Tibial nerve (tissue), 4 donors: ENCODE data around the gene ERBB4. TPM values are rescaled to one million over a fixed set of nuclear protein-coding genes. Genes with fewer than 3 reads are reported as not detected.

Experiments
- DNase-seq, 2 donors: peaks; one replicate each; pipeline ENCODE4 v3.0.0-alpha.2; 2019; ENCODE audit warnings: low spot score in 2 of 2
- H3K27ac ChIP-seq, 4 donors: fragments of 200-600 bp; sonication (generic) in 3 of 4; one replicate each; pipeline ENCODE4 v1.5.1; 2017 to 2019; ENCODE audit warnings: mild to moderate bottlenecking in 1 of 4
- H3K27me3 ChIP-seq, 2 donors: fragments of 200-600 bp; sonication (generic) in 1 of 2; one replicate each; pipeline versions ENCODE4 v1.5.1 to v1.6.0; 2017 to 2019
- H3K36me3 ChIP-seq, 3 donors: fragments of 200-600 bp; sonication (generic); one replicate each; pipeline ENCODE4 v1.5.1; 2018 to 2019
- H3K4me1 ChIP-seq, 4 donors: fragments of 200-600 bp; sonication (generic) in 3 of 4; one replicate each; pipeline ENCODE4 v1.5.1; 2017 to 2019
- H3K4me3 ChIP-seq, 4 donors: fragments of 200-600 bp; sonication (generic) in 3 of 4; one replicate each; pipeline ENCODE4 v1.5.1; 2017 to 2019; ENCODE audit warnings: mild to moderate bottlenecking in 1 of 4, moderate library complexity in 1 of 4
- H3K9me3 ChIP-seq, 4 donors: fragments of 200-600 bp; sonication (generic) in 3 of 4; one replicate each; pipeline ENCODE4 v1.5.1; 2017 to 2019
- CTCF ChIP-seq, 5 experiments: fragments of 200-600 bp in 3 of 5; fragments of 450-650 bp in 2 of 5; sonication (generic) in 3 of 5; IDR thresholded peaks; one replicate each; pipeline ENCODE4 v1.5.1; 2016 to 2019; ENCODE audit warnings: antibody characterized with exemption in 5 of 5, mild to moderate bottlenecking in 3 of 5, moderate library complexity in 2 of 5
- EP300 ChIP-seq, 2 donors: sonication (generic); formaldehyde crosslinking; IDR thresholded peaks; one replicate each; pipeline ENCODE4 v1.6.1; 2017; ENCODE audit warnings: antibody characterized with exemption in 2 of 2, mild to moderate bottlenecking in 1 of 2
- POLR2A ChIP-seq, 2 donors: fragments of 450-650 bp; IDR thresholded peaks; one replicate each; pipeline ENCODE4 v1.6.1; 2017; ENCODE audit warnings: antibody characterized with exemption in 2 of 2, mild to moderate bottlenecking in 2 of 2, moderate library complexity in 2 of 2
- WGBS, 2 donors: methylation state at CpG; one replicate each; pipeline ENCODE4 v1.1.5; 2018; 5-methylcytosine and 5-hydroxymethylcytosine counted together
- total RNA-seq, 4 donors: library from RNA; depleted of rRNA; stranded (reverse); fragments of >200 nt; gene quantifications; one replicate each; pipeline ENCODE4 v1.1.0, GENCODE V29; 2016

Gene ERBB4
- total RNA-seq, 4 donors from 2014 or later = 2.4 to 3.3 (median 2.9) TPM

DNA sequence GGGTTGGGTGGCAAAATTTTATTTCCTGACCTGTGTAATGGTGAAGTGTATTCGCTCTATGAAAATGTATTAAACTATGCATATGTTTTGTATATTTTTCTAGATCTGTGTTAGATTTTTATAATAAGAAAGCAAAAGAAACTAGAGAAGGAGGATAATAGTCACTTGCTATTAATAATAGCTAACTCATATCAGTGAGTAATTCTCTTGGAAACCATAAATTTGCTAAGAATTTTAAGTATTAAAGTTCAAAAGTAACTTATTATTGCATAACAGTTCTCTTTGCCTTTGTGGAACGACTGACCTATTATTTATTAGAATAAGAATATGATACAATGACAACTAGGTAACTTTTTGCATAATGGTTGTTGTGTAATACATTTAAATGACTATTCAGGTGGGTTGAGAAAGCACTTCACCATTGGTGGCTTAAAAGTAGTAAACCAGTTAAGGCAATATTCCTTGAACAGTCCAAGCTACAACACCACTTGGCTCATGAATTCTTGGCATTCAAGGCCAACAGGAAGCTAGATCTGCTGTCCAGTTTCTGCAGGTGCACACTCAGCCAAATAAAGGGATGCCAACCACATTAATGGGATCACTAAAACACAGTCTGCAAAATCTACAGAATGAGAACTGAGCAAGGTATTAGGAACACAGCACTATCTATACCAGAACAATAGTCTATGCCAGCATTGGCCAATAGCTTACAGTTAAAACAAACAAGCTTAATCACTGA, 1060.9 kb downstream of the ERBB4 start:
- TF ChIP-seq CTCF (IDR thresholded peaks at IDR 0.05) (no peak), POLR2A (IDR thresholded peaks at IDR 0.05) (no peak), EP300 (IDR thresholded peaks at IDR 0.05) (no peak)
- no peaks in the 10 kb centered on the region for H3K27me3 ChIP-seq
- DNase-seq = no peak
- 80 to 83% methylated on average over 2 of the region's 2 CpGs for WGBS, 2 donors
- H3K9me3 ChIP-seq = no peaks in the 10 kb centered on the region
- H3K36me3 ChIP-seq = no peaks in the 10 kb centered on the region
- H3K4me1 ChIP-seq = no peaks in the 10 kb centered on the region
- H3K4me3 ChIP-seq = no peak overlapping the region
- H3K27ac ChIP-seq = no peak overlapping the region

DNA sequence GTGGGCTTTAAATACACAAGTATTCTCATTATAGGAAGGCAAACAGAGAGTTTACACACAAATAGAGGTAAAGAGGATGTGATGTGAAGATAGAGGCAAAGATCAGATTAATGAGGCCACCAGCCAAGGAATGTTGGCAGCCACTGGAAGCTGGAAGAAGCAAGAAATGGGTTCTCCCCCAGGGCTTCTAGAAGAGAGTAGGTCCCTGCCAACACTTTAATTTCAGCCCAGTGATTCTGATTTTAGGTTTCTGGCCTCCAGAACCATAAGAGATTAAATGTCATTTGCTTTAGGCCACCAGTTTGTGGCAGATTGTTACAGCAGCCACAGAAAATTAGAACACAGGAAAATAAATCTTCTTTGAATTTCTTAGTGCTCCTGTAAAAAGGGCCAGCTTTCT, 1065.5 kb downstream of the ERBB4 start:
- Histone ChIP-seq H3K27me3 (no peaks in the 10 kb centered on the region), H3K4me3 (no peak overlapping the region), H3K4me1 (no peaks in the 10 kb centered on the region), H3K9me3 (no peaks in the 10 kb centered on the region), H3K27ac (no peak overlapping the region), H3K36me3 (no peaks in the 10 kb centered on the region)
- TF ChIP-seq POLR2A (IDR thresholded peaks at IDR 0.05) (no peak), EP300 (IDR thresholded peaks at IDR 0.05) (no peak), CTCF (IDR thresholded peaks at IDR 0.05) (no peak)
- DNase-seq = no peak

DNA sequence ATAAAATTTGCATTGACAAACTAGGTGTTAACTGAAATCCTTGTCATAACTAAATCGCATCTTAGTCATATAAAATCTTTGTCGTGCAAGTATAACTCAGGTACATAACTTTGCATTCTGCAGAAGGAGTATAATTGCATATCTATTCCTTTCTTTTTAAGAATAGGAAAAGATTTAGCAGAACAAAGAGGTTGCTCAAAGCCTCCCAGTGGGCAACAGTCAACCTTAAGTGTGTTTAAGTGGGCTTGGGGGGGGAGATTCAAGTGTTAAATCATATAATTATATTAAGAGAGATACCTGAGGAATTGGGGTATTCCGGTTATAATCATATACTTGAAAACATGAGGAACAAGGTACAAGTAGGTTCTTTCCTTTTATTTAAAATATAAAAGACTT, 1068.9 kb downstream of the ERBB4 start:
- no peak overlapping the region for H3K27ac ChIP-seq
- H3K4me3 ChIP-seq = no peak overlapping the region
- WGBS, 2 donors = 77 to 80% methylated on average over 3 of the region's 3 CpGs
- no peaks in the 10 kb centered on the region for H3K27me3 ChIP-seq
- no peaks in the 10 kb centered on the region for H3K9me3 ChIP-seq
- TF ChIP-seq CTCF (IDR thresholded peaks at IDR 0.05) (no peak), EP300 (IDR thresholded peaks at IDR 0.05) (no peak), POLR2A (IDR thresholded peaks at IDR 0.05) (no peak)
- no peaks in the 10 kb centered on the region for H3K4me1 ChIP-seq
- no peak for DNase-seq
- no peaks in the 10 kb centered on the region for H3K36me3 ChIP-seq

DNA sequence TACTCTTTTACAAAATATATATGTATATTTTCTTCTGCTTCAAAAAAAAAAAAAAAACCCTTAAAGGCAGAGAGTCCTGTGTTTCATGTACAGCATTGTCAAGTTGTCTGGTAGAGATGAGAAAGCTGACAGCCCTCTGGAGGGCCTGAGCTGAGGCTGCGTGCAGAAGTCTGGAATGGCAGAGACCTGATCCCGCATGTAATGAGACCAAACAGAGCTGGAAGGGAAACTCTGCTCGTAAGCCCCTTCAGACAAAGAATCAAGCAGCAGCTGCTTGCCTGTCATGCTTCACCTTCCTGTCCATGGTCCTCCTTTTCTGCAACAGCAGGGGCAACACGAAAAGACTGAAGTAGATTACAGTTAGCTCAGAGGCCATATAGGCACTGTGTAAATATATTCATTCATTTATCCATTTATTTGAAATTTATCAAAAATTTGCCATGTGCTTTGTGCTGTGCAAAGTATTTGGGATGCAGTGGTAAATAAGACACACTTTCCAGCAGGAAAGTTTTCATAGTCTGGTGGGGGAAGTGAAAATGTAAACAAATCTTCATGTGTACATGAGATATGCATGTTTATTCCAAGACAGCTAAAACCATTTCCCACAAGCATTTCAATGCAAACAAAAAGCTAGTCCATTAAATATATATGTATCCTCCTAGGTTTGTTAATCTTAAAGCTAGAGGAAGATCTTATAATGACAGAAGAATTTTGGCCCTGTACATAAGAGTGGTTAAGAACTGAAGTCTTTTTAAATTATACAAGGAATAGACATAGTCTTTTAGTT, 1069.5 kb downstream of the ERBB4 start:
- no peaks in the 10 kb centered on the region for H3K27me3 ChIP-seq
- H3K9me3 ChIP-seq = no peaks in the 10 kb centered on the region
- DNase-seq = no peak
- H3K36me3 ChIP-seq = no peaks in the 10 kb centered on the region
- H3K4me1 ChIP-seq = no peaks in the 10 kb centered on the region
- H3K4me3 ChIP-seq = no peak overlapping the region
- no peak overlapping the region for H3K27ac ChIP-seq
- TF ChIP-seq CTCF (IDR thresholded peaks at IDR 0.05) = no peak
- no peak for TF ChIP-seq POLR2A (IDR thresholded peaks at IDR 0.05)
- TF ChIP-seq EP300 (IDR thresholded peaks at IDR 0.05) = no peak
- 55 to 60% methylated on average over 4 of the region's 4 CpGs for WGBS, 2 donors

DNA sequence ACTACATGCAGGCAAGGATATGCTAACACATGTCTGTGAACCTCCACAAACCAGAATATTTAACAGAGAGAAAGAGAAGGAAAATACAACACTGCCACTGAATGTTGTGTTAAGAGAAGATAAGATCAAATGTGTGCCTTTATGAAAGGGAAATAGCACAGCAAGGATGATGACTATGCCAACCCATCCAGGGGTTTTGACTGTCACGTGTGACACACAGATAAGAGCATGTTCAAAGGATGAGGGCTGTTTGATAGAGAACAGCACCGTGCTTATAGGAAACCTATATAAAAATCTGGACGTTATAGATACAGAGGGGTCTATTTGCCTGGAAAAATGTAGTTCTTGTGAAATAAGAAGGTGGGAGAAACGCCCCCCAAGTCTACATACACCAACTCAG, 1070.4 kb downstream of the ERBB4 start:
- Histone ChIP-seq H3K4me3 (no peak overlapping the region), H3K4me1 (no peaks in the 10 kb centered on the region), H3K9me3 (no peaks in the 10 kb centered on the region), H3K36me3 (no peaks in the 10 kb centered on the region), H3K27ac (no peak overlapping the region), H3K27me3 (no peaks in the 10 kb centered on the region)
- TF ChIP-seq EP300 (IDR thresholded peaks at IDR 0.05) (no peak), CTCF (IDR thresholded peaks at IDR 0.05) (no peak), POLR2A (IDR thresholded peaks at IDR 0.05) (no peak)
- no peak for DNase-seq
- WGBS, 2 donors = 64 to 82% methylated on average over 4 of the region's 4 CpGs
